ENCODE data around the gene TCERG1L.
"Not testable (repeated sequence)": the region's sequence is repeated elsewhere in the genome, so short reads cannot be mapped to it uniquely, and the experiment has no call there.

Gene TCERG1L

DNA sequence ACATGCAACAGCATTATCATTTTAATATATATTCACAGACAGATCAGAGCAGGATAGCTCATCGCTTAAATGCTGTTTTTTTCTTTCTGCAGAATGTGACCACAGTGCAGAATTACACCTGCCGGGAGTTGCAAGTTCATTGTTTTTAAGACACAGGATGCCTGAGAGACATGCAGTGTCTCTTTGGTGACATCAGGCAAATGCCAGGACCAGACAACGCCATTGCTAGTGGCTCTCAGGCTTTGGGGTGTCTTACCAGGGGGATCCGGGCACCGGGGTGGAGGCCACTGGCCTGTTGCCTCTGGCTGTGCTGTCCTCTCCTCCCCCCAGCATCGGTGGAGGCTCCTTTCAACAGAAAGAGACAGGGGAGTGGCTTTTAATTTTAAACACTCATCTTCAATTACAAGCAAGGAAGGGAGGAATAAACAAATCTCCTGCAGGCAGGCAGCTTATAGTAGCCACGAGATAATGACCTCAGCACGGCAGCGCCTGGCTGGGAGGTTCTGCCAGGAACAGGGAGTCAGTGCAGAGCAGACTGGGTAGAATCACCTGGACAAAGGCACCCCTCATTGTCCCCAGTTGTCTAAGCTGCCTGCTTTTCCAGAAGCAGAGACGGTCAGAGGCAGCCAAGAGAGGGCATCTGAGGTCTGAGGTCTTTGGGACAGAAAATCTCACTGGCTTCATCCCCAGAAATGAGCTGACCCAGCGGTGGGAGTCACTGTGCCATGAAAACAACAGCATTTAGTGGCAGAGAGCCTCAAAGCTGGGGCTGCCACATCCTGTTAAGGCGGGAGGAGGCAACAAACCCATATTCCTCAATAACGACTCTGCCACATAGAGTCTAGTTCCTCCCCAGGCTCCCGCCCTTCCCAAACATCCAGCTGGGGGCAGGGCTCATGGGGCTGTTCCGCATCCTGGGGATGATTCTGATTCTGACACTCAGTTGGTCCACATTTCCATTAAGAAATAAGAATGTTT, 148.4 kb downstream of the TCERG1L start:
- no peak for DNase-seq

DNA sequence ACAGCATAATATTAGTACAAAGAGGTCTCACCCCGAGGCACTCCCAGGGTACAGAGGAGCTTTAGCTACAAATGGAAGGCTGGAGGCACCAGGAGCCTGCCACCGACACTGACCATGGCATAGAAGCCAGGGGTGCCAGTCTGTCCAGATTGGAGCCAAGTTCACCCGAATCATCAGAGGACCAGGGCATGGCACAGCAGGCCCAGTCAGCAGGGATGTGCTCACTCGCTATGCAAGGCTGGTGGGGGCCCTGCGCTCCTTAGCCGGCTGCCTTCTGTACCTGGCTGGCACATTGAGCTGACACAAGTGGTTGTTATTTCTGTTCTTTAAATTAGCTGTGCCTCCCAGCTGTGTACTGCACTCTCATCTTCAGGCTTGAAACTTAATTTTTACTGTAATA, 149.3 kb downstream of the TCERG1L start:
- no peak for DNase-seq

DNA sequence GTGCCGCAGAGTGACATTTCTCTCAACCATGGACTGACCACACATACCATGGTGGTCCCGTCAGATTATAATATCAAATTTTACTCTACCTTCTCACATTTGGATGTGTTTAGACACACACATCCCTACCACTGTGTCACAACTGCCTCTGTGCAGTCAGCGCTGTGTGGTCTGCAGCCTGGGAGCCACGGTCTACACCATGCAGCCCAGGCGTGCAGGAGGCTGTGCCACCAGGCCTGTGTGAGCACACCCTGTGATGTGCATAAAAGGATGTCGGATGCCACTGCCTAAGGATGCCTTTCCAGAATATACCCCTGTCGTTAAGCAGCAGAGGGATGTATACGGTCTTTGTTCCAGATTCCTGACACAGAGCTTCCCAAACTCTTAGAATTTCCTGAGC, 150.4 kb downstream of the TCERG1L start:
- DNase-seq, result no peak

DNA sequence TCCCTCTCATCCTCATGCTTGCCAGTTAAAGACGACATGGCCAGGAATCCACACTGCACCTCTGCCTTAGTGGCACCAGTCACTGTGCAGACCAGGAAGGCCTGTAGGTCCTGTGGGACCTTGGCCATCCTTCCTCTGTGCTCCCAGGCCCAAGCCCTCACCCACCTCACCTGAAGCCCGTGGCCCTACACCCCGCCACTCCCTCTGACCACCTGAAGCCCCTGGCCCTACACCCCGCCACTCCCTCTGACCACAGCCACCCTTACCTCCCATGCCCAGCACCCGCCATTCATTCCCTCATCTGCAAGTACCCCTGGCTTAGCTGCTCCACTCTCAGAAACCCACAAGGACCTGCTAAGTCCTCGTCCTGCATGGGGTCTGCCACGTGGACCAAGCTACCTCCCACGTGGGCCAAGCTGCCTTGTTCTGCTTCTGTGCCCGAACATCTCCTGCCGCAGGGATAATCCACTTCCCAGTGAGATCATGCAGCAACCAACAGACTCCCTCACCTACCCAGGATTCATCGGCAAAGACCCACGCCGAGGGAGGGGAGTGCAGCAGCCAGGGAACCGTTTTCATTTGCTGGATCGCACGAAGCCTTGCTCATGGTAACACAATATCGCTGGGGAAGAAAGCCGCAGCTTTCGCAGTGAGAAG, 151.2 kb downstream of the TCERG1L start:
- no peak for DNase-seq

DNA sequence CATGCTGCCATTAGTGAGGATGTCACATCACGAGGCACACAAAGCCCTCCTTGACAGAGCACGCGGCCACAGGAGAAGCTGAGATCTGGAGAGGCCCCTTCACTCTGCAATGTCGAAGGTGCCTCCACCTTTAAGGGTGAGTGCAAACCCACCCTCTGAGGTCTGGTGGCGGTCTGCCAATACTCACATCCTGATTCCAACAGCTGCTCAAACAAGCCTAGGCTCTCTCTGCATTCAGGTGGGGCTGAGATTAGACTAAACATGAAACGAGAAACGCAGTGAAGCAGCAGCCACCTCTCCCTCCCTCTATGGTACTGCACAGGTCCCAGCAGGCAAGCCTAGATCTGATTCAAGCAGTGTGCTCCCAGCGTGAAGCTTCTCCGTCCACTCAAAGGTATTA, 151.8 kb downstream of the TCERG1L start:
- DNase-seq, result no peak

DNA sequence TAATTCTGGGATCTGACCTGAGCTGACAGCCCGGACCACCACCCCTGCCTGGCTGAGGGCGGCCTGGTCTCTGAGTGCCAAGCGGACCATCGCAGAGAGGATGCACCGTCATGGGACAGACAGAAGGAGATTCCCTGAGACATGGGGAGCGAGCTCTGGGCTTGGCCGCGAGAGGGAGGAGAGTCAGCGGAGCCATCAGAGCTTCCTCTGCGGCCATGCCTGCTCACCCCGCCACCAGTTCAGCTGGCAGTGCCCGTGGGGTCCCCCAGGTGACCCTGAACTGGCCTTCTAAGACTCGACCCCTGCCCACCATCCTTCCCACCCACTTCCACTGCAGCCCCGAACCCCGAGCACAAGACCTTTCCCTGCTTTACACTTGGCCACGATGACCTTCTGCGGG, 152.8 kb downstream of the TCERG1L start:
- DNase-seq, result no peak

DNA sequence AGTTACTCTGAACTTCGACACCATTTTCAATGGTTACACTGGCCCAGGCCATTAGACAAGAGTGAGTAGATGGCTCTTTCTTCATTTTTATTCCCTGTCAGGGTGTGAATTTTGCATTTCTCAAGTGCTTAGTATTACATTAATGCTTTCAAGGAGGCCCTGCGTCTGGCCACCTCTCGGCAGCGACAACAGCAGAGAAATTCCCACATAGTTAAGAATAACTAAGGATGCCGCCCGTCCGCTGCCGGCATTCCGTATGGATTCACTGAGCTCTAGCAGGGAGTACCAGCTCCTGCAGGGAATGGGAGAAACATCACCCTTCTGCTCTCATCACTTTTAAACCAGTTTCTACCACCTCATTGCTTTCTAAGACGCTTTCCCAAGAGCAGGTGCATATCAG, 153.6 kb downstream of the TCERG1L start:
- DNase-seq, result no peak

DNA sequence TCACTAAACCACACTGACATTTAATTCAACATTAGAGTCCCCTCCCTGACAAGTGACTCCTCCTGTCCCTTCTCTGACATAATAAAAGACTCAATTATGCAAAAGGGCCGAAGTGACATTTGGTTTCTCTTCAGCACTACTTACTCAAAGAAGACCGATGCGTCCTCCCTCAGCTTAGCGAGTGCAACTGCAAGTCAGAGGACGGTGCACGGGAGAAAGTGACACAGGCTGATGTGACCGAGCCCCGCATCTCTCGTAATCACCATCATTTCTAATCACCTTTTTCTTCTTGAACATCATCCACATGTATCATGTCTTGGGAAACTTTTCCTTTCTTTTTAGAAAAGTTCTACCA, 155.7 kb downstream of the TCERG1L start:
- no peak for DNase-seq

DNA sequence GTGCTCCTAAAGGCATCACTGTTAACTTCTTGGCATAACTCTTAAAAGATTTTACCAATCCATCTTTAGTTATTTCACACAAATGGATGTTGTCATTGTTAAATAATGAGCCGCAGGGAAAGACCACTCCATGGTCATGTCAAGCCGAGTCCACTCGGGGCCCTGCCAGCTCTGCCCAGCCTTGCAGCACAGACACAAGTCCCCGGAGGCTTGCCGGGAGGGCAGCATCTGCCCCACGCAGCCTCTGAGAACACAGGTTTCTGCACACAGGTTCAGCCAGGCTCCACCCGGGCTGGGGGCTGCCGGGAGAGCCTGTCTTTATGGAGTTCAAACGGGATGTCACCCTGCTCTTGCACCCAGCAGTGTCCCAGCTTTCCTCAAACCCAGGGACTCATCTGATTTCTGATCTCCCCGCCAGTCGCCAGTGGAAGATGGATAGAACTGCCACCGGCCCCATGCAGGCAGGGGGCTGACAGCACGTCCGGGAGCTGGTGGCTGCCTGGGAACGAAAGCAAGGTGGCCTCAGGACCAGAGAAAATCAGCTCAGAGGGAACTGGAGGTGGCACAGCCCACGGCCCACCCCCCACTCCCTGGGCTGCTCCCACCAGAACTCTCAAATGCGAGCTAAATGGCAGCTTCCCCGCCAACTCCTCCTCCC, 156.2 kb downstream of the TCERG1L start:
- no peak for DNase-seq

DNA sequence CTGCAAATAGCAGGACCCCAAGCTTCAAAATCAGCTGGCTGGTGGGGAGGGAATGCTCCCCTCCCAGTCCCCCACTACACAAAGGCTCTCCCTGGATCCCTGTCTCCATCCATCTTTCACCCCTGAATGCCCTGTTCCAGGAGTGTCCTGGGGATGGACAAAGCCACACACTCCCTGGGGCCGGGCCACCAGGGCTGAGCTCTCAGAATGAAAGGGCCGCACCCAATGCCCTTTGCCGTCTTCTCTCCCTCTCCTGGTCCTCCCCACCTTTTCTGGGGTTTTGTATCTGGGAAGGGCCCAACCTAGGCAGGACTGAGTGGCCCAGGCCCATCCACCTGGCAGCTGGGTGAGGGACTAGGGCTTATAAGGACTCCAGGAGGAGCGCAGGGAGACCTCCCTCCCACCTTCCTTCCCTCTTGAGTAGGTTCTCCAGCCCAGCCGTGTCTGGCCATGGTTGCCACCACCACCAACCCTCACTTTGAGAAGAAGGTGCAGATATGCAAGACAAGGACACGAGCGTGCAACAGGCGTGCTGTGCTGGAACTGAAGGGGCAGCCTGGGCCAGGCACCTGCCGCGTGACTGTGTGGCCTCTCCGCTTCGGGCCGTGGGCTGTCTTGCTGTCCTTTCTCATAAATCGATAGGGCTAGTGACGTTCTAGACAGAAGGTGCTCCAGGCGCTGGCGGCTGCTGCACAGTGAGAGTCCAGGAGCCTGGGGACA, 157.1 kb downstream of the TCERG1L start:
- DNase-seq, result no peak

DNA sequence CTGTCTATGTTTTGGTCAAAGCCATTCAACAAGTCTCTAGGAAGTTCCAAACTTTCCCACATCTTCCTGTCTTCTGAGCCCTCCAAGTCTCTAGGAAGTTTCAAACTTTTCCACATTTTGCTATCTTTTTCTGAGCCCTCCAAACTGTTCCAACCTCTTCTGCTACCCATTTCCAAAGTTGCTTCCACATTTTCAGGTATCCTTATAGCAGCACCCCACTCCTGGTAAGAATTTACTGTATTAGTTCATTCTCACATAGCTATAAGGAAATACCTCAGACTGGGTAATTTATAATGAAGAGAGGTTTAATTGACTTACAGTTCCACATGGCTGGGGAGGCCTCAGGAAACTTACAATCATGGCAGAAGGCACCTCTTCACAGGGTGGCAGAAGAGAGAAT, 159.1 kb downstream of the TCERG1L start:
- DNase-seq, result not testable (repeated sequence)

DNA sequence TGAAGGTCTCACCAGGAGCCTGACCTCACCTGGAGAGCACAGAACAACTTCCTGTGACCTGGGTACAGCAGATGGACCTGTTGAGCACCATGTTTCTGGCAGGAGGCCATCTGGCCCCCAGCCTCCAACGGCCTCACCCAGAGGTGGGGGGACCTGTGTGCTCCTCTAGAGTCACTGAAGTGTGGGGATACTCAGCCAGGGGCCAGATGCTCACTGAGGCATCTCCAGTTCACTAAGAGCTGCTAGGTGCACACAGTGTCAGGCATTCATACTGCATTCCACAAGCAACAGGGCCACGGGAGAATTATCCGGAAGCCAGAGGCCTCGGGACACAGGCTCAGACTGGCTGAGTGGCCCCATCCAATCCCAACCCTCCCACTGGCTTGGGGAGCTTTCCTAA, 161.4 kb downstream of the TCERG1L start:
- no peak for DNase-seq

DNA sequence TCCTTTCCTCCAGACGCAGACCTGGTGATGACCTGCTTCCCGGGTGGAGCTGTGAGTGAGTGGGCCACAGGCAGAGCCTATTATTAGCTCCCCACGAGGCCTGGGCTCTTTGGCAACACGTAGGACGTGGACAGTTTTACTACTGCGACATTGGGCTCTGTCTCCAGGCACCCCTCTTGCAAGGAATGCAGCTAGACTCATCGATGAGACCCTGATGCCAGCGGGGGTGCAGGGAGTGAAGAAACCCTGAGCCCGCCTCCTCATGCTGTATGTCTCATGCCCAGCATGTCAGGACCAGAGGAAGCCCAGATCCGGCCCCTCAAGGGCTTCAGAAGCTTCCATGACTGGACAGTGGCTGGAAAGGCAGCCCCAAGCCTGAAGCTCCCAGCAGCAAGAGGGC, 161.9 kb downstream of the TCERG1L start:
- no peak for DNase-seq

DNA sequence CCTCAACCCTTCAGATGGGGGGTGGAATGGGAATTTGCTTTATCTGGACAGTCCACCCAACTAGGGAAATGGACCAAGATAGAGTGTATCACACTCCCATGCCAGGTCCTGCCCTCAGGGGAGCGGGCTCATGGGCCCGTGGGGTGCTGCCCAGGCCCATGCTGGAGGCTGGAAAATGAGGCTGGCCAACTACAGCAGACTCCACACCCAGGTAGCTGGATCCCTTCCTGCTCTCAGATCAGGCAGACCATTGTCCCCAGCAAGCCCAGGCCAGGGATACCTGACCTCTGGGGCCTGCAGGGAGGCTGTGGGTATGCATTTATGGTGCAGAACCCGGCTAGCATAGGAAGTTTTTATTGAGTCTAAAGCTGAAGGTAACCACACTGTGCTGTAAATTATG, 162.4 kb downstream of the TCERG1L start:
- no peak for DNase-seq

DNA sequence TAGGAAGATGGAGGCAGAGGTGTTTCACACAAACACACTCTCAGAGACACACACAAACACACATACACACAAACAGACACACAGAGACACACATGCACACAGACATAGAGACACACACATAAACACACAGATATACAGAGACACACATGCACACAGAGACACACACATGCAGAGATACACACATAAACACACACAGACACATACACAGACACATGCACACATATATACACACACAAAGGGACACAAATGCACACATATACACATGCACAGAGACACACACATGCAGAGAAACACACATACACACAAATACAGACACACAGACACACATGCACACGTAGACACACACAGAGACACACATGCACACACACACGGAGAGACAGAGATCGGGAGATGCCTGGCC, 163.3 kb downstream of the TCERG1L start:
- DNase-seq, result no peak

DNA sequence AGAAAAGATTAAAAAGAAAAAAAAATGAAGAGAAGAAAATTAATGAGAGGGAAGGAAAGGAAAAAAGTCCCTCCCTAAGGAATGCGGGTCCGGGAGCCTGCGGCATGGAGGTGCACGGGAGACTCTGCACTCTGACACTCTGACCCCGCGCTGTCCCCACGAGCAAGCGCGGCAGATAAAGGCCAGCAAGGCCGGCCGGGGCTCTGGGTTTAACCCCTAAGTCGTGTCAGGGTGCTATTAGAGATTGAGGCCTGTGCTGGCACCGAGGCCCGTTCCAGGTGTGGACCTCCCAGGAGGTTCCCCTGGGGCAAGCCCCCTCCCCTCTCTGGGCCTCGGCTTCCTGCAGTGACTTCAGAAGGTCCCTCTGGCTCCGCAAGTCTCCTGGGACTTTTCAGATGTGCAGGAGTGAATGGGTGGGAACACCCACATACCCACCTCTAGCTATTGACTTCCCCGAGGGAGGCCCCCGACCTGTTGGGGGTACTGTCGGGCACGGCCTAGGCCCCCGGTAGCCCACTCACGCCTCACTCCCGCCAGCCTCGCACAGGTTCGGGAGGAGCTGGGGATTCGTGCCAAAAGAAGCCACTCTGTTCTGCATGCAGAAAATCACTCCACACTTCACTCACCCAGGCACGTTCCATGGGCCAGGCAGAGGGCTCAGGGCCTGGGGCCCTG, 164.1 kb downstream of the TCERG1L start:
- DNase-seq, result no peak

DNA sequence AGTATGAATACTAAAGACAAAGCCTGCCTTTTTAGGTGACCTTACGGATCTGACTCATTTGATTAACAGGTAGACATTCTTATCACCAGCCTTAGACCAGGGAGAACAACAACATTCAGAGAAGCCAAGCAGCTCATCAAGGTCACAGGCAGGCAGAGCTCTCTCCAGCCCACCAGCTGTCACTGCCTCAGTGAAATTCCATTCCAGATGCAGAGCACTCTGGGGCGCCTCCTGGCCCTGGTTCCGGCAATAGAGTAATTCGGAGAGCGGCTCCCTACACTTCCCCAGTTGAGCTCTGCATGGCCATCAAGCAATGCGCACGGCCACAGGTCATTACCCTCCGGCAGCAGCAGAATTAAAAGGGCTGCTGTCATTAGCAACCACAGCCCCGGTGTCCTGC, 164.7 kb downstream of the TCERG1L start:
- no peak for DNase-seq

DNA sequence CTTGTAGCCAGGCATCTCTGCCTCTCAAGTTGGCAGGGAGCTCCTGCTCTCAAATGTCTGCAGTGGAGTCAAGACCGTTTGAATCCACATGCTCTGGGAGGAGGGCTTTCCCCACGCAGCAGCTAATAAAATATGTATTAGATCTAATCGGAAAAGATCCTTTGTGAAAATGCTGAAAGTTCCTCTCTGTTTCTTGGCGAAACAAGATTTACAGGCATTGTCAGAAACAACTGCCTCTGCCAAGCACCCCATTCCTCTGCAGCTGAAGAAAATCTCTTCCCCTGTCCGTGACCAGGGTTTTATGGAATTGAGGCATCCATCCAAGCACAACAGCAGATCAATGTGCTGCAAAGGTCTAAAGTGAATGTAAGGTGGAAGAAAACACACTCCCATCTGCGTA, 165.8 kb downstream of the TCERG1L start:
- no peak for DNase-seq

DNA sequence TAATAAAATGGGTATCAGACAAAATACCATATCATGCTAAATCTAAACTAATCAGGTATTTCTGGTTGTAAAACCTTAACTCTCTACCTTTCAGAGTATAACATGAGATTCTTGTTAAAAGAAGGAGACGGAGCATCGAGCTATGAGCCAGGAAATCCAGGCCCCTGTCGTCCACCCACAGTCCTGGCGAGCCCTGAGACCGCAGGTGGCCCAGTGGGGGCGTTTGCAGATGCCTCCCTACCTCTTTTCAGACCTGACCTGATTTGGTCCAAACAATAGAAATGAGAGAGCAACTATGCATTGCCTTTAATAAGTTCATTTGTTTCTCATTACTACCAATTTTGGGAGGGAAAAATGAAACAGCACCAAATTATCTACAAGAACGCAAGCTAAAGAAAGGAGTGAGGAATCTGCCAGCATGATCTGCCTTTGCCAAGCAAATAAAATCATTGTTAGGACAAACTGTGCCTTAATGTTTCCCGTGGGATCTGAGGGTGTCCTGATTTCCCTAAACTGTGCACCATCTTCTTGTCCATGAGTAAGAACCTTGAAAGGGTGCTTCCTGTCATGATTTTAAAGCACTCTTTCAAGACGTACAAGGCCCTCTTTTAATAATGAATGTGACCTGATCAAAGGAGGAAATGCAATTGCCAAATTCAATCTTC, 166.7 kb downstream of the TCERG1L start:
- DNase-seq, result no peak

DNA sequence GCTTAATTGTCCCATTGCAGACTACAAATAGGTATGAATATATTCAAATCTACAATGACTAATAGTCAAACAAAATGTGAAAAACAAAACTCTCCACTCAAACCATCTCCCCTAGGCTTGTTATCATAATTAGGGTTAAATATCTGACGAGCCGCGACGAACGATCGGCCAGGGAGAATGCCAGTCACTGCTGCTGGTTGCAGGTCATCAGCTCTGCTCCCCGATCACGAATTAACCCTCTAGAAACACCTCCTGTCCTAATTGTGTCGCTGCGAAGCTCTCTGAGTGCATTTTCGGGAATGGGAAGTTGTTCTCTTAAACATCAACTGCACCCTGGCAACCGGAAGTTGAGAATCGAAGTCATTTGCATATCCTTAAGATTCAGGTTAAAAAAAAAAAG, 167.3 kb downstream of the TCERG1L start:
- DNase-seq, result no peak

DNA sequence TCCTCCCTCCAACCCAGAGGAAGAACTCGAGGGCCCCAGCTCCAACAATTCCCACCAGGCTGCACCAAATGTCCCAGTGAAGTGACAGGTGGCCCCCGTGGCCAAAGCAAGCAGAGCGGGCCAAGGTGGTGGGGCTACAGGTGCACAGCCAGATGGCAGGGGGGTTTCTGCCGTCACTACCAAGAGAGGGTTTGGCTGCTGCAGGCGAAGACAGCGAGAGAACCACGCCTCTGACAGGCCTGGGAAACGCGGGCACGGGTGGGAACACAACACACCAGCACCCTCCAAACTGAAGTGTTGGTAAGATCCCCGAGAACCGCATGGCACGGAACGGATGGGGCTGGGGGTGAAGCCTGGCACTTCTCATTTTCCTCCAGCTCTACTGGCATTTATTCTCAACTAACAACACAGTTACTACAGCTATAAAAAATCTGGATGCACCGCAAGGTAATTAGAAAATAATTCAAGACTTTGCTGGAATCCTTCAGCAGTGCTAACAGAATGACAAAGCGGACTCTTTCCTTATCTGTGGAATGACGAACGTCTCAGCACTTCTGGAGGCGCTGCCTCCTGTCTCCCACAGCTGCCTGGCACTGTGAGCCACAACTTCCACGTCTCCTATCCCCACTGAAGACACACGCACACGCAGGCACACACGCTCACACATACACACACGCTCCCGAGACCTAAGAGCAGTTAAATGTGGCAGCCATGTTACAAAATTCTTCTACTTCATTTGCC, 167.9 kb downstream of the TCERG1L start:
- DNase-seq, result no peak
